OCI-LY7 (cell line): ENCODE data around the gene KIFC3.

Source experiments
- EZH2phosphoT487 ChIP-seq: fragments of 200-600 bp; sonication (generic); IDR thresholded peaks from 2 replicates; pipeline ENCODE4 v1.6.1; 2018; ENCODE audit warnings: low read depth, borderline replicate concordance, mild to moderate bottlenecking, mixed run types, antibody characterized with exemption, low read length, moderate library complexity, mixed read lengths
- TF ChIP-seq, protein P1 (sequence below): fragments of 200-600 bp; sonication (generic); conservative IDR thresholded peaks from 2 replicates; pipeline ENCODE4 v1.5.1; 2014; ENCODE audit warnings: mild to moderate bottlenecking, antibody characterized with exemption, low read length, moderate library complexity, mixed read lengths

DNA sequence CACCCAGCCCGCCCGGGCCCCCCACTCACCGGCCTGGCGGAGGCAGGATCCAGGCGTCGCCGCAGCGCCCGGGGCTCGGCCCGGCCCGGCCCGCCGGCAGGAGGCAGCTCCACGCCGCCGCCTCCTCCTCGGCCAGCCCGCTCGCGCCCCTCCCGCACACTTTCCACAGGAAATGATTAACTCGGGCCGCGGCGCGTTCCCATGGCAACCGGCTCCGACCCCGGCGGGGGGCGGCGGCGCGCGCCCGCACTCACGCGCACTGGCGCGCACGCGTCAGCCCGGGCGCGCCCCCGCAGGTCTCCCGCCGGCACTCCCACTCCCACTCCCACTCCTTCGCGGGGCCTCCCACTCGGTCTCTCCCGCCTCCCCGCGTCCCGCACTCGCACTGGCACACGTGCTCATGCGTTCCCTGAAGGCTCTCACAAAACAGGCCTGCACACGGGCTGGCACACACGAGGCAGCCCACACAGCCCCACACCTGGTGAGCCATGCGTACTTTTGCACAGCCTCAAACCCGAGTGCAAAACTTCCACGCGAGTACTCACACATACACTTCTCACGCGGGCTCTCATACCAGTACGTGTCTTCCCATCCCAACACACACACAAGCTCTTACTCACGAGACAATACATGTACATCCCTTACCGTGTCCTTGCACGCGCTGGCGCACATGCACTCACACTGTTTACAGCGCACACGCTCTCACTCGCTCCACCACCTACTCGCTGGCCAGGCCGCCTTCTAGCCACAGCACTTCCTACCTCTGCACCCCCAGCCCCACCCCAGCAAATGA, at the start of gene KIFC3:
- TF ChIP-seq, protein P1, sequence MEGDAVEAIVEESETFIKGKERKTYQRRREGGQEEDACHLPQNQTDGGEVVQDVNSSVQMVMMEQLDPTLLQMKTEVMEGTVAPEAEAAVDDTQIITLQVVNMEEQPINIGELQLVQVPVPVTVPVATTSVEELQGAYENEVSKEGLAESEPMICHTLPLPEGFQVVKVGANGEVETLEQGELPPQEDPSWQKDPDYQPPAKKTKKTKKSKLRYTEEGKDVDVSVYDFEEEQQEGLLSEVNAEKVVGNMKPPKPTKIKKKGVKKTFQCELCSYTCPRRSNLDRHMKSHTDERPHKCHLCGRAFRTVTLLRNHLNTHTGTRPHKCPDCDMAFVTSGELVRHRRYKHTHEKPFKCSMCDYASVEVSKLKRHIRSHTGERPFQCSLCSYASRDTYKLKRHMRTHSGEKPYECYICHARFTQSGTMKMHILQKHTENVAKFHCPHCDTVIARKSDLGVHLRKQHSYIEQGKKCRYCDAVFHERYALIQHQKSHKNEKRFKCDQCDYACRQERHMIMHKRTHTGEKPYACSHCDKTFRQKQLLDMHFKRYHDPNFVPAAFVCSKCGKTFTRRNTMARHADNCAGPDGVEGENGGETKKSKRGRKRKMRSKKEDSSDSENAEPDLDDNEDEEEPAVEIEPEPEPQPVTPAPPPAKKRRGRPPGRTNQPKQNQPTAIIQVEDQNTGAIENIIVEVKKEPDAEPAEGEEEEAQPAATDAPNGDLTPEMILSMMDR, result no peak
- TF ChIP-seq EZH2phosphoT487, result no peak
